Measurements from ENCODE around the gene USF3. TPM values are rescaled to one million over a fixed set of nuclear protein-coding genes. Genes with fewer than 3 reads are reported as not detected.

USF3 gene
- total RNA-seq, 1 experiment from 2014 or later: 13.5 TPM

- no peak for TF ChIP-seq ZBTB33 (IDR thresholded peaks at IDR 0.05; ENCODE audit: extremely low read depth, insufficient replicate concordance, low read length)
- TF ChIP-seq EZH2 (IDR thresholded peaks at IDR 0.05): no peak
- TF ChIP-seq SIN3A (IDR thresholded peaks at IDR 0.05; ENCODE audit: low read depth): no peak
- no peak for TF ChIP-seq YY1 (IDR thresholded peaks at IDR 0.05; ENCODE audit: extremely low read depth, insufficient replicate concordance, low read depth, low read length)
These were observed 41.6 kb downstream of the USF3 start (continued) for GRCh38 chr3:113654851-113655250.

- DNase-seq (ENCODE audit: low read depth, low spot score): no peak
- no peaks in the 10 kb centered on the region for H3K4me1 ChIP-seq (ENCODE audit: control insufficient read depth in 1 of 2, insufficient read depth in 2 of 2, low read length in 2 of 2)
- no peak overlapping the region for H3K4me3 ChIP-seq (replicated peaks in 1 of 2; ENCODE audit: low read depth in 1 of 2, low read length in 2 of 2)
- no TSS peak for BruUV-seq (replicated peaks)
- no peaks in the 10 kb centered on the region for H3K36me3 ChIP-seq (ENCODE audit: control insufficient read depth in 1 of 2, insufficient read depth in 2 of 2, low read length in 2 of 2)
- no peak for ATAC-seq
- ChIA-PET CTCF (no interaction called here), POLR2A (no interaction called here), RAD21 (ENCODE audit: low non-redundant PET in 1 of 2, low total read pairs in 2 of 2, uncharacterized antibody in 2 of 2, unreplicated experiment in 2 of 2) (no interaction called here)
- TF ChIP-seq ZFX (IDR thresholded peaks at IDR 0.05): no peak
- TF ChIP-seq ELF1 (IDR thresholded peaks at IDR 0.05; ENCODE audit: borderline replicate concordance, low read depth): no peak
- no peak for TF ChIP-seq YY1 (IDR thresholded peaks at IDR 0.05; ENCODE audit: extremely low read depth, insufficient replicate concordance, low read depth, low read length)
- TF ChIP-seq POLR2AphosphoS5 (IDR thresholded peaks at IDR 0.05; ENCODE audit: low read depth, low read length): no peak
- TF ChIP-seq JUND (IDR thresholded peaks at IDR 0.05): no peak
- TF ChIP-seq EZH2phosphoT487 (IDR thresholded peaks at IDR 0.05; ENCODE audit: borderline replicate concordance): no peak
- TF ChIP-seq EGR1 (IDR thresholded peaks at IDR 0.05; ENCODE audit: low read depth): no peak
- no peak for TF ChIP-seq FOSL1 (IDR thresholded peaks at IDR 0.05; ENCODE audit: low read depth)
- no peak for TF ChIP-seq CEBPB (IDR thresholded peaks at IDR 0.05; ENCODE audit: low read depth)
- no peak for TF ChIP-seq ZNF274 (IDR thresholded peaks at IDR 0.05; ENCODE audit: low read depth, low read length)
- no peak for TF ChIP-seq MAX (IDR thresholded peaks at IDR 0.05)
- no peak for TF ChIP-seq SP1 (IDR thresholded peaks at IDR 0.05; ENCODE audit: low read depth)
- no peak for TF ChIP-seq RAD21 (IDR thresholded peaks at IDR 0.05; ENCODE audit: low read depth)
- no peak for TF ChIP-seq EZH2 (IDR thresholded peaks at IDR 0.05)
- TF ChIP-seq CBX3 (IDR thresholded peaks at IDR 0.05; ENCODE audit: low read depth): no peak
- no peaks in the 10 kb centered on the region for H3K9me3 ChIP-seq (ENCODE audit: control insufficient read depth in 1 of 2, insufficient read depth in 1 of 2, low read depth in 1 of 2, low read length in 2 of 2)
- H2AFZ ChIP-seq (ENCODE audit: low read depth, low read length, poor library complexity, severe bottlenecking): no peak overlapping the region
- H4K20me1 ChIP-seq (ENCODE audit: insufficient read depth): no peaks in the 10 kb centered on the region
- no peaks in the 10 kb centered on the region for H3K79me2 ChIP-seq (ENCODE audit: insufficient read depth, low read length)
- no peak overlapping the region for H3K9ac ChIP-seq (ENCODE audit: low read length)
- no peak overlapping the region for H3K4me2 ChIP-seq (ENCODE audit: low read length)
- H3K9me2 ChIP-seq (ENCODE audit: insufficient read depth): no peaks in the 10 kb centered on the region
- intact Hi-C loops (cut with micrococcal nuclease): no loop called here
- no peak overlapping the region for H3K27ac ChIP-seq (ENCODE audit: low read depth, low read length)
- H3K27me3 ChIP-seq (ENCODE audit: insufficient read depth, low read length): no peaks in the 10 kb centered on the region
These were observed 42.1 kb downstream of the USF3 start for GRCh38 chr3:113654310-113654709.
